Midbrain (tissue), 1 donor: Measurements from ENCODE around the gene RAB38.

Source experiments
- DNase-seq: peaks from one replicate; lab custom pipeline; 2025; lab: John Stamatoyannopoulos, UW

Gene RAB38

GRCh38 chr11:88103337-88104206, 71.7 kb downstream of the RAB38 start:
- DNase-seq: no peak

DNA sequence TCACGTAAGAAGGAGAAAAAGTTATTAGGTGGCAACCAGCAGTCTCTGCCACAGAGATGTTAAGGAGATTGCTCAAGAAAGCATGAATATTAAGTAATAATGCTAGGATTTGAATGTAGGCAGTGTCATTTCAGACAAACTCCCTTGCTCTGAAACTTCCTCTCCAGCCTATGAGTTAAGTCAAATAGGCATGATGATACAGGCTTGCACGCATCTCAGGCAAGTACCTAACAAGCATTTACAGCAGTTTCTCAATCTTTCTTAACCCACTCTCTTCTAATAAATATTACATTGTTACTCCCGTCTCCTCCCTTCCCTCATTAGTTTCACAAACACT, 72.7 kb downstream of the RAB38 start:
- DNase-seq: no peak

DNA sequence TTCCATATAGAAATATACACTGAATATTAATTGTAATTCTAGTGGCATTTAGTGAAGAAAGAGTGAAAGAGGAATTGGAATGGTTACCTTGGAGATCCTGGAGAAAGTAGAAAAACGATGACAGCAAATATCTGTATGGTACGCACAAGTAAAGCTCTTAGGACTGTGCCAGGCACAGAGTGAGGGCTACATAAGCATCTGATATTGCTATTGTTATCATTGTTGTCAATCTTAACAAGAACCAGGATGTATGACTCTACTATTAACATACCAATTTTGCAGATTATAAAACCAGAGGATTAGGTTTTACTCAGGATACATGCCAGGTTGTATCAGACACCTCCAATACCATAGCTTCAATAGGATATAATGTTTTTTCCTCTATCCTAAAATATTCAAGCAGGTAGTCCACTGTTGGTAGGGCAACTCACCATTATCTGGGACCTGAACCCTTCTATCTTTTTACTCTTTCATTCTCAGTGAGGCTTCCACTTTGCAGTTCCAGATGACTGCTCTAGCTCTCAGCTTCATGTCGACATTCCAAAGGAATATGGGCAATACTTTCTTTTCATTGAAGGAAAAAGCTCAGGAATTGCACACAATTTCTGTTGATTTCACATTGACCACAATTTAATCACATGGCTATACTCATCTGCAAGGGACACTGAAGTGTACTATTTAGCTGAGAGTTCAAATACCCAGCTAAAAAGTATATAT, 73.2 kb downstream of the RAB38 start:
- no peak for DNase-seq

GRCh38 chr11:88100151-88100550, 75.1 kb downstream of the RAB38 start:
- no peak for DNase-seq

DNA sequence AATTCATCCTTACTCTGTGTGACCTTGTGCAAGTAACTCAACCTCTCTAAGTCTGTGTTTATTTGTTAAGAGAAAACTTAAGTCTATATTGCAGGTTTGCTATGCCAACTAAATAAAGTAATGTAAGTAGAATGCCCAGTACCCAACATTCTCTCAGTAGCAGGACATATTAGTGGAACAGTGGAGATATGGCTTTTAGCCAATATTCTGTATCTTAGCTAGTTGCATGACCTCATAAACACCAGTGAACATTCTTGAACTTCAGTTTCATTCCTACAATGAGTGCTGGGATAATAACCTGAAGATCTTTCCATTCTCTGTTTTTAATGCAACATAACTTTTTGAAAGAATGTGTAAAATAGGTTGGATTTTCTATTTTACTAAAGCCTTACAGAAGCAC, 77.0 kb downstream of the RAB38 start:
- no peak for DNase-seq

- no peak for DNase-seq
Measured at GRCh38 chr11:88089134-88089533, 86.1 kb downstream of the RAB38 start.

GRCh38 chr11:88087337-88087736, 87.9 kb downstream of the RAB38 start:
- DNase-seq: no peak

DNA sequence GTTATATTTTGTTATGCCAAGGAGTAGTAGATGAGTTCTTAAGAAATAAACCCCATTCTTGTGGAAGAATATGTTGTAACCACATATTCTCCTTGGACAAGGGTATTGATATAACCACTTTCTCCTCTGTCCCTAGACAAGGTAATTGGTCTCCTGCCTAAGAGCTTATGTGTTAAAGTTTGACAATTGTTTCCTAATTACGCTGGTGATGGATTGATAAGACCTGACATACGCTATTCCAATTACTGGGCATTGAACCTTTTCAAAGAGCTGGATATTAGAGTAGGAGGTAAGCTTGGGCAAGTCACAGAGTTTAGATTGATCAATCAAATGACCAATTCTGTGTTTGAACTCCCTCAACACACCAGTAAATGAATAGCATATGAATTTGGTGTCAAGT, 88.9 kb downstream of the RAB38 start:
- DNase-seq: no peak

GRCh38 chr11:88070437-88070836, 104.8 kb downstream of the RAB38 start:
- DNase-seq: no peak

DNA sequence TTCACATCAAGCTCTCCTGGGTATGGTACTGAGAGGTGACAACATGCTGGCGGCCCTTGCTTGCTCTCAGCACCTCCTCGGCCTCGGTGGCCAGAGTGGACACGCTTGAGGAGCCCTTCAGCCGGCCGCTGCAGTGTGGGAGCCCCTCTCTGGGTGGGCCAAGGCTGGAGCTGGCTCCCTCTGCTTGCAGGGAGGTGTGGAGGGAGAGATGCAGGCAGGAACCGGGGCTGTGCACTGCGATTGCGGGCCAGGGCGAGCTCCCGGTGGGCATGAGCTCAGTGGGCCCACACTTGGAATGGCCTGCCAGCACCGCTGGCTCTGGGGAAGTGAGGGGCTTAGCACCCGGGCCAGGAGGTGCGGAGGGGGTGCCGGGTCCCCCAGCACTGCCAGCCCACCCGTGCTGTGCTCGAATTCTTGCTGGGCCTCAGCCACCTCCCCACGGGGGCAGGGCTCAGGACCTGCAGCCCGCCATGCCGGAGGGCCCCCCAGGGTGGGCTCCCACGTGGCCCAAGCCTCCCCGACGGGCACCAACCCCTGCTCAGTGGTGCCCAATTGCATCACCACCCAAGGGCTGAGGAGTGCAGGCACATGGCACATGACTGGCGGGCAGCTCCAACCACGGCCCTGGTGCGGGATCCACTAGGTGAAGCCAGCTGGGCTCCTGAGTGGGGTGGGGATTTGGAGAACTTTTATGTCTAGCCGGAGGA, 106.2 kb downstream of the RAB38 start:
- no peak for DNase-seq

- DNase-seq: no peak
Measured at GRCh38 chr11:88066090-88066489, 109.2 kb downstream of the RAB38 start.

GRCh38 chr11:88064097-88064705, 111.0 kb downstream of the RAB38 start:
- no peak for DNase-seq
